GM21528 (cell line): ENCODE measurements around the gene NRCAM.
"Not testable (repeated sequence)": the region's sequence is repeated elsewhere in the genome, so short reads cannot be mapped to it uniquely, and the experiment has no call there.

Source experiments
- ATAC-seq: cut with Tn5 transposase; IDR thresholded peaks from one replicate; pipeline ENCODE4 v1.9.1; 2021; ENCODE audit warnings: mild to moderate bottlenecking, moderate library complexity; ENCODE audit not compliant: unreplicated experiment, low FRiP score

The NRCAM gene

GRCh38 chr7:108360058-108360800 lies 96.0 kb downstream of the NRCAM start:
- ATAC-seq = no peak

GRCh38 chr7:108358553-108358952 lies 97.7 kb downstream of the NRCAM start:
- ATAC-seq = no peak

- ATAC-seq = no peak
These were observed 104.5 kb downstream of the NRCAM start for GRCh38 chr7:108351729-108352131.

- ATAC-seq = no peak
These were observed 107.3 kb downstream of the NRCAM start for GRCh38 chr7:108348913-108349312.

GRCh38 chr7:108347616-108348015 lies 108.6 kb downstream of the NRCAM start:
- no peak for ATAC-seq

- ATAC-seq = no peak
These were observed 110.4 kb downstream of the NRCAM start for GRCh38 chr7:108345710-108346336.

GRCh38 chr7:108340856-108341411 lies 115.3 kb downstream of the NRCAM start:
- no peak for ATAC-seq

- ATAC-seq = not testable (repeated sequence)
These were observed 115.8 kb downstream of the NRCAM start for GRCh38 chr7:108340406-108340805.

- ATAC-seq = no peak
These were observed 120.8 kb downstream of the NRCAM start for GRCh38 chr7:108335269-108335918.

GRCh38 chr7:108332937-108333336 lies 123.3 kb downstream of the NRCAM start:
- no peak for ATAC-seq

GRCh38 chr7:108331971-108332370 lies 124.3 kb downstream of the NRCAM start:
- ATAC-seq = no peak

GRCh38 chr7:108330227-108330626 lies 126.0 kb downstream of the NRCAM start:
- no peak for ATAC-seq

- no peak for ATAC-seq
These were observed 126.7 kb downstream of the NRCAM start for GRCh38 chr7:108329514-108329913.

- peak; percentile 82 for ATAC-seq
These were observed 128.0 kb downstream of the NRCAM start for GRCh38 chr7:108328174-108328651.

GRCh38 chr7:108327353-108327752 lies 128.9 kb downstream of the NRCAM start:
- ATAC-seq = no peak

GRCh38 chr7:108326938-108327337 lies 129.3 kb downstream of the NRCAM start:
- no peak for ATAC-seq

GRCh38 chr7:108324053-108325038 lies 131.9 kb downstream of the NRCAM start:
- ATAC-seq = no peak

- no peak for ATAC-seq
These were observed 133.1 kb downstream of the NRCAM start for GRCh38 chr7:108322925-108323832.

GRCh38 chr7:108322046-108322445 lies 134.2 kb downstream of the NRCAM start:
- ATAC-seq = no peak
